GM12873 (cell line): ENCODE results near the gene ACIN1.

Experiments
- TF ChIP-seq, protein P1 (sequence below): IDR thresholded peaks from 2 replicates; pipeline ENCODE4 v1.5.1; 2012; ENCODE audit warnings: low read depth, mild to moderate bottlenecking, moderate library complexity, low read length, control low read depth; ENCODE audit not compliant: insufficient read depth; ENCODE audit errors: missing control alignments

ACIN1 gene

DNA sequence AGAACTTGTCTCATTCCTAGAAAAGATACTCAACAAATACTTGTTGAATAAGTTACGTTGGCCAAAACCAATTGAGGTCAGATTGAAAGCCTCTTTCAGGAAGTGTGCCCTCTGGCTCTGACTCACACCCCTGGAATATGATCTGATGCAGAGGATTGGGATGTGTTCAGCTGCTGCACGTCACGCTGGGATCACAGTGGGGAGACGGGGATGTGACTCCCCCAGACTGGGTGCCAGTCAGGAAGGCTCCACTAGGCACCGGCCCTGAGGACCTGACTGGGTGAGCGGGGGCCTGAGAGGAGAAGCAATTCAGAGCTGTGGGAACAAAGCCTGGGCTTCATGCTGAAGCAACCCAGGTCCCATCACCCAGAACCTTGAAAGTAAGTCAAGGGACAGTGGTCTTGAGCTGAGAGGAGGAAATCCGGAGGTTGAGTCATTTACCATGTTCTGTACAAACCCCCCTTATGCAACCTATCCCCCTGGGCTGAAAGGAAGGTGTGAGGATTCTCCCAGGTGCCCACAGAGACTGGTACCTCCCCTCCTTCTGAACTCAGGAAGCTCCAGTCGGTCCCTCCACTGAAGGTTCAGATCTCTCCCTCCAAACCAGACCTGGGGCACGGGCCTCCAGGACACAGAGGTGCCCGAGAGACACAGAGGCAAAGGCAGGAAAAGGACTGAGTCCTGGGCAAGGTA lies 20.2 kb upstream of the ACIN1 start:
- TF ChIP-seq, protein P1, sequence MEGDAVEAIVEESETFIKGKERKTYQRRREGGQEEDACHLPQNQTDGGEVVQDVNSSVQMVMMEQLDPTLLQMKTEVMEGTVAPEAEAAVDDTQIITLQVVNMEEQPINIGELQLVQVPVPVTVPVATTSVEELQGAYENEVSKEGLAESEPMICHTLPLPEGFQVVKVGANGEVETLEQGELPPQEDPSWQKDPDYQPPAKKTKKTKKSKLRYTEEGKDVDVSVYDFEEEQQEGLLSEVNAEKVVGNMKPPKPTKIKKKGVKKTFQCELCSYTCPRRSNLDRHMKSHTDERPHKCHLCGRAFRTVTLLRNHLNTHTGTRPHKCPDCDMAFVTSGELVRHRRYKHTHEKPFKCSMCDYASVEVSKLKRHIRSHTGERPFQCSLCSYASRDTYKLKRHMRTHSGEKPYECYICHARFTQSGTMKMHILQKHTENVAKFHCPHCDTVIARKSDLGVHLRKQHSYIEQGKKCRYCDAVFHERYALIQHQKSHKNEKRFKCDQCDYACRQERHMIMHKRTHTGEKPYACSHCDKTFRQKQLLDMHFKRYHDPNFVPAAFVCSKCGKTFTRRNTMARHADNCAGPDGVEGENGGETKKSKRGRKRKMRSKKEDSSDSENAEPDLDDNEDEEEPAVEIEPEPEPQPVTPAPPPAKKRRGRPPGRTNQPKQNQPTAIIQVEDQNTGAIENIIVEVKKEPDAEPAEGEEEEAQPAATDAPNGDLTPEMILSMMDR: no peak

DNA sequence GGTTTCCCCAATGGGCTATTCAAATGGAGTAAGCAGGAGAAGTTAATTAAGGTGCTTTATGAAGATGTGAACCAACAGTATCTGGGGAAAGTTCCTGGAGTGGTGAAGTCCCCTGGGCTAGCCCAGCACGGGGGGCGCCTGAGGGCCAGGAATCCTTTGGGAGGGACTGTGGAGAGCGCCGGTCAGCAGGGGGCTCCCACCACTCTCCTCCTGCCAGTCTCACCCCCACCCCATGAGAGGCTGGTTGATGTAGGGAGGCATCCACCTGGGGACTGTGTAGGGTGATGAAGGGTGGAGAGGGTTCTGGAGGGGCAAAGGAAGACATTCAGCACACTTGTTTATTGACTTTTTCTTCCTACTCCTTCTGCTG lies 19.7 kb upstream of the ACIN1 start:
- TF ChIP-seq, protein P1: no peak

DNA sequence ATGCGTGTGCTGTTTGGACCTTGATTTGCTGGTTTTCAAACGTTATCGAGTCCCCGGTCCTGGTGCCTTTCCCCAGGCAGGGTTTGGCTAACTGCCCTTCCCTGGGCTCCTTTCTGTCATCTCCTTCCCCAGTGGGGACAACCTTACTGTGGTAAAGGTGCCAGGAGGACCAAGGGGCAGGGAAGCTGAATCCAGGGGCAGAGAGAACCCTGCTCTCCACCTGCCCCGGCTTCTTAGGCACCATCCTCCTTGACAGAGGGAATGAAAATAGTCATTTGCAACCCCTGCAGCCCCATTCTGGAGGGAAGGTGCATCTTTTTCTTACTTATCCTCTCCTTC lies 19.2 kb upstream of the ACIN1 start:
- TF ChIP-seq, protein P1: no peak

DNA sequence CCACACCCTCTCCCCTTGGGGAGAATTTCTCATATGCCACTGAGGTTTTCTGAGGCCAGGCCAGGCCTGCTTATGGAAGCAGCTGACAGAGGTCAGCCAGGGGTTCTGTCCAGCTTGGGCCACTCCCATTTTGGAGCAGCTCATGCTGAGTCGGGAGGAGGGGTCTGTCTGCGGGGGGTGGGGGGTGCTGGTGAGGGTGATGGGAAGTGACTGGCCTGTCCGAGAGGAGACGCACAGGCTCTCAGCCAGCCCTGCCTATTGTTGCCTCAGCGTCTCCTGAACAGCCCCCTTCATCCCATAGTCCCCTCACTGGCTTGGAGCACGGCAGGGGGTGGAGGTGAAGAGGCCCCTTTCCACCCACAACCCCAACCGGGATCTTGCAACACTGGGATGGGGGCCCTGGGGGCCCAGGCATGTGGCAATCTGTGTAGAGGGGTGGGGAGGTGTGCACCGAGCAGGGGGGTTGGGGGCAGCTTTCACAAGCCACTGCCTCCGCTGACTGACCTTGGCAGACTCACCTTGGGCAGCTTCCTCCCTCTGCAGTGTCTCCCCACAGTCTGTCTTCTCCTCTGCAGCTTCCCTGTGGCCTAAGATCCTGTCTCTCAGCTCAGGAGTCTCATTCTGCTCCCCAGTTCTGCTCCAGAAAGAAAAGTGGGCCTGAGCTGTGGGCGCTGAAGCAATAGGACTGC lies 18.6 kb upstream of the ACIN1 start:
- TF ChIP-seq, protein P1: no peak

DNA sequence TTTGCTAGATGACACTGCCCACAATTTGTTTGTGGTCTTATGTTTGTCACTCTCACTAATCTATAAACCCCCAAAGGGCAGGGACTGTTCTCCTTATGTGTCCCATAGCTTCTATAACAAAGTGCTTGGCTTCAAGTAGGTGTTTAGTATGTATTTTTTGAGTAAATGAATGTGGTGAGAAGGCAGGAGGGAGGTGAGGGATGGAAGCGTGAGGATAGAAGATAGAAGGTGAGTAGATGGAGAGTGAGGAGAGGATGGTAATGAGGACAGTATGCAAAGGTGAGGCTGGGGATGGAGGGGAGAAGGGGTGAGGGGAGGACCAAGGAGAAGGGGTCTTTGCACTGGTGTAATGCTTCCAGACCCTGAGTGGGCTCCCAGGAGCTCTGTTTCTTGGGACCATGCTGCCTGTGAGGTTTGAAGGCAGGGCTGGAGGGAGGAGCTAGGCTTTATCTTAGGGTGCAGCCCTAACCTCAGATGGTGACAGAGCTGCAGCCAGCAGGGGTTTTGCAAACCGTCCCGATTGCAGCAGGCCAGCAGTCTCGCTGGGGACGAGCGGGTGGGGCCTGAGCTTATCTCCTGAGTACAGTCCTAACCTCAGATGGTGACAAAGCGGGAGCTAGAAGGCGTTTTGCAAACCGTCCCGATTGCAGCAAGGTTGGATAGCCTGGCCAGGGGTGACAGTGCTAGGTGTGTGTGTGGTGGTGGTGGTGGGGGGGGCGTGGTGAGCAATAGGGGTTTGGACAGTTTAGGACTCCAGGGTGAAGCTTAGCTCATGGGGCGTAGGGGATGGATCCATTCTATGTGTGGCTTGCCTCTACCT lies 17.6 kb upstream of the ACIN1 start:
- TF ChIP-seq, protein P1: no peak

DNA sequence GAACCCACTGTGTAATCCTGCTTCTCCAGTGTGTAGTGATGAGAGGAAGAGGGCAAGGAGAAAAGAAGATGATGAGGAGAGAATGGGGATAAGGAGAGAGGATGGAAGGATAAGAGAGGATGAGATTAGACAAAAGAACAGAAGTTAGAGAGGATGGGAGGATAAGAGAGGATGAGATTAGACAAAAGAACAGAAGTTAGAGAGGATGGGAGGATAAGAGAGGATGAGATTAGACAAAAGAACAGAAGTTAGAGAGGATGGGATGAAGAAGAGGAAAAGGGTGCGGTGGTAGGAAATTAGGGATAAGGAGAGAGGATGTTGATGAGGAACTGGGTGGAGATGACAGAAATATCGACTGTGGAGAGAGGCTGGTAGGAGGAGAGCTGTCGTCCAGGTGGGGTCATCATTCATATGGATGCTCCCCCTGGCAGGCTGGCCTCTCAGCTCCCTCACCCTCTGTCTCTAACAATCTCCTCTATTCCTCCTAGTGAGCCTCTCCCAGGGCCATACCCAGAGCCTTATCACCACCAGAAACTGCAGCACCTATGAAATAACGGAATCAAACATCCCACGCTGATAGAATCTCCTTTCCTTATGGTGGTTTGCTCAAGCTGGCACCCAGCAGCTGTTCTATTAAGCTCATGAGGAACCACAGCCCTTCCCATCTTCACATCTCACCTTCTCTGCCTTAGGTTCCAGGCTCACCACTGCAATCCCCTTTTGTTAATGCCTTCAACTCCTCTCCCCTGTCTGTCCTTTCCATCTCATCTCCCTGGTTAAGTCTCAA lies 15.8 kb upstream of the ACIN1 start:
- TF ChIP-seq, protein P1: no peak
